ENCODE results near the gene EYS.

EYS gene

DNA sequence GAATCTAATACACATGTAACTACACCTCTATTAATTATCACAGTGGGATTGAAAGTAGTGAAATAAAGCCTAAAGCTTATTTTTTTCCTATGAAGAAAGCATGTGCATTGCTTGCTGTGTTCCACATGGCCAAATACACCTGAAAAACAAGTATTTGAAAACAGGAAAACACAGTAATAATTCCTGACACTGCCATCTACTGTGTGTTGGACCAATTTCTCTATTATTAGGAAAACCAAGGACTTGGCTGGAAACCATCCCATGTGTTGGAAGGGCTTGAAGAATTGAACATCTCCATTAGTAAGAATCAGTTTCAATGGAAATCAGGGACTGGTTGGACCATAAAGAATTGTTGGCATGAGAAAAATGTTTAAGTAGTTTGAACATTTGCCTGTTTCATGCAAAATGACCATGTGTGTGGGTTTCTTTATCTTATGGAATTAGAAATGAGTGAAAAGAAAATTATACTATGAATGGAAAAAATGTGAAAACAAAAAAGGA is 1947.4 kb downstream of the EYS start:
- no peak for TF ChIP-seq GATA3 (IDR thresholded peaks at IDR 0.05; ENCODE audit: low read depth, low read length)
- no peak for TF ChIP-seq GATA2 (IDR thresholded peaks at IDR 0.05; ENCODE audit: low read depth, low read length)

DNA sequence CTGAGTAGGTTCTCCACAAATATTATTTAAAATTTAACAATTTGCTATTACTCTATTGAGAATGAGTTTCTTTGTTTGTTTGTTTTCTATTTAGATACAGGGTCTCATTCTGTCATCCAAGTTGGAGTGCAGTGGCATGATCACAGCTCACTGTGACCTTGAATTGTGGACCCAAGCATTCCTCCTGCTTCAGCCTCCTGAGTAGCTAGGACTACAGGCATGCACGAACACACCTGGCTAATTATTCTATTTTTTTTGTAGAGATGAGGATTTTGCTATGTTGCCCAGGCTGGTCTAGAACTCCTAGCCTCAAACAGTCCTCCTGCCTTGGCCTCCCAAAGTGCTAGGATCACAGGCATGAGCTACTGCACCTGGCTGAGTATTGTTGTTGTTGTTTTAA is 1949.2 kb downstream of the EYS start:
- TF ChIP-seq GATA3 (IDR thresholded peaks at IDR 0.05; ENCODE audit: low read depth, low read length) (no peak), GATA2 (IDR thresholded peaks at IDR 0.05; ENCODE audit: low read depth, low read length) (no peak)

DNA sequence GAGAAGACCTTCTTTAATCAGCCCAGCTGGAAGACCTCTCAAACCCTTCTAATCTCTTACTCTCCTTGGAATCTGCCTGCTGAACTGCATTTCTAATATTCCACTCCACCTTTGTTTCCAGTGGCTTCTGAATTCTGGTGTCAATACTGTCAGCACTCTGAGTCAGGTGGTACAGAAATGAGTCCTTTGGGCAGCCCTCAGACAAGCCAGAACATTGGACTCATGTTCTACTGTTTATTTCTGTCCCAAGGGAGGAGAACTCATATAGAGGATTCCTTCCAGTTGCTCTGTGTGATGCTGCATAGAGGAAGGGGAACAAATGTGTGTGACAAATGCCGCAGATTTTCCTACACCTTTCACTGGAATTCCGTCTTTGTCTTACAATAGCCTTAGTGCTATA is 1956.6 kb downstream of the EYS start:
- TF ChIP-seq GATA3 (IDR thresholded peaks at IDR 0.05; ENCODE audit: low read depth, low read length) (no peak), GATA2 (IDR thresholded peaks at IDR 0.05; ENCODE audit: low read depth, low read length) (no peak)

DNA sequence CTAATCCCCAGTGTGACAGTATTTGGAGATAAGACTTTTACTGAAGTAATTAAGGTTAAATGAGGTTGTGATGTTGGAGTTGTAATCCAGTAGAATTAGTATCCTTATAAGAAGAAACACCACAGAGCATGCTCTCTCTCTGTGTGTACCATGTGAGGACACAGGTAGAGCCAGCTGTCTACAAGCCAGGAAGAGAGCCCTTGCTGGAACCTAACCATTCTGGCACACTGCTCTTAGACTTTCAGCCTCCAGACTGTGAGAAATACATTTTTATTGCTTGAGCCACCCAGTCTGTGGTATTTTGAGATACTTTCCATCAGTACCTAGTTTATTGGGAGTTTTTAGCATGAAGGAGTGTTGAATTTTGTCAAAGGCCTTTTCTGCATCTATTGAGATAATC is 1961.2 kb downstream of the EYS start:
- TF ChIP-seq GATA3 (IDR thresholded peaks at IDR 0.05; ENCODE audit: low read depth, low read length) = no peak
- no peak for TF ChIP-seq GATA2 (IDR thresholded peaks at IDR 0.05; ENCODE audit: low read depth, low read length)

- TF ChIP-seq GATA2 (IDR thresholded peaks at IDR 0.05; ENCODE audit: low read depth, low read length) = no peak
Measured at GRCh38 chr6:63744810-63745209, 1962.2 kb downstream of the EYS start.

DNA sequence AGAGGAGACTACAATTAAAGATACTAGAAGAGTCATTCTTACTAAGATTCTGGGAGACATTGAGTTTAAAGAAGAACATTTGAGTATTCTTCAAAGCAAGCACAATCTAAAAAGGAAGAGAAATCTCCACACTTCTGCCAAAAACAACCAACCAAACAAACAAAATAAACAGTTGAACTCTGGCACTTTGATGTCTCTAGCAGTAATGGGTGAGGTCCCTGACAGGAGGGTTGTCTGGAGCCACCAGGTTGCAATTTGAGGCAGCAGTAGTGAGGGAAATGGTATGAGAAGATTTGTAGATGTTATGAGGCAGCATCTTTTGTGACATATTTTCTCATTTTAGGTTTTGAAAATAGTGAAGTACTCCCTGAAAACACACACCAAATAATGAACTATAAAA is 1963.3 kb downstream of the EYS start:
- no peak for TF ChIP-seq GATA3 (IDR thresholded peaks at IDR 0.05; ENCODE audit: low read depth, low read length)
- no peak for TF ChIP-seq GATA2 (IDR thresholded peaks at IDR 0.05; ENCODE audit: low read depth, low read length)

- TF ChIP-seq GATA2 (IDR thresholded peaks at IDR 0.05; ENCODE audit: low read depth, low read length) (no peak), GATA3 (IDR thresholded peaks at IDR 0.05; ENCODE audit: low read depth, low read length) (no peak)
Measured at GRCh38 chr6:63742060-63742459, 1965.0 kb downstream of the EYS start.

GRCh38 chr6:63740709-63741108 is 1966.3 kb downstream of the EYS start:
- TF ChIP-seq GATA3 (IDR thresholded peaks at IDR 0.05; ENCODE audit: low read depth, low read length) (no peak), GATA2 (IDR thresholded peaks at IDR 0.05; ENCODE audit: low read depth, low read length) (no peak)

DNA sequence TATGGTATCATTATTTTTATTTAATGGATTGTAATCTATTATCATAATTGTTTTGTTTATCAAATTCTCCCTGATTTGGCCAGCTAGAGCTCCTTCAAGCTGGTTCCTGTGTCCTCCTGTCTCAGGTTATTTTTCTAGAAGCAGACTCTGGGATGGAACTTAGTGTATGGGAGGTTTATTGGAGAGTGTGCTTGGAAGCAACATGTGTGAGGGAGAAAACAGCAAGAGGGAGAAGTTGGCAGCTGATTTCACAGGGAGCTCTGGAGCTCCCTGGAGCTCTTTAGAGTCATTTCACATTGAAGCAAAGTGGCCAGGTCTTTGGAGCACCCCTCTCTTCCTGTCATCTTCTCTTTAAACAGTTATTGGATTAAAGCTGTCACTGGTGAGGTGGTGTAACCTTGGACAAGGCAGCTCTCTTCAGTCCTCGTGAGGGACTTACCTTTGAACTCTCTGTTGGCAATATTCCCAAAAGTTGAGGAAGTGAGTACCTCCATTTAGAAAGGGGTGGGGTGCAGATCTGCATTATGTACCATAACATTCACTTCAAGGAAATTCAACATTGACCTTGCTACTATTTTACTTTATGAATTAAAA is 1967.8 kb downstream of the EYS start:
- TF ChIP-seq GATA3 (IDR thresholded peaks at IDR 0.05; ENCODE audit: low read depth, low read length) (no peak), GATA2 (IDR thresholded peaks at IDR 0.05; ENCODE audit: low read depth, low read length) (no peak)

GRCh38 chr6:63734923-63735322 is 1972.1 kb downstream of the EYS start:
- no peak for TF ChIP-seq GATA3 (IDR thresholded peaks at IDR 0.05; ENCODE audit: low read depth, low read length)
- no peak for TF ChIP-seq GATA2 (IDR thresholded peaks at IDR 0.05; ENCODE audit: low read depth, low read length)

GRCh38 chr6:63732336-63732735 is 1974.7 kb downstream of the EYS start:
- TF ChIP-seq GATA2 (IDR thresholded peaks at IDR 0.05; ENCODE audit: low read depth, low read length) = no peak
- TF ChIP-seq GATA3 (IDR thresholded peaks at IDR 0.05; ENCODE audit: low read depth, low read length) = no peak

GRCh38 chr6:63731930-63732329 is 1975.1 kb downstream of the EYS start:
- TF ChIP-seq GATA3 (IDR thresholded peaks at IDR 0.05; ENCODE audit: low read depth, low read length) (no peak), GATA2 (IDR thresholded peaks at IDR 0.05; ENCODE audit: low read depth, low read length) (no peak)

DNA sequence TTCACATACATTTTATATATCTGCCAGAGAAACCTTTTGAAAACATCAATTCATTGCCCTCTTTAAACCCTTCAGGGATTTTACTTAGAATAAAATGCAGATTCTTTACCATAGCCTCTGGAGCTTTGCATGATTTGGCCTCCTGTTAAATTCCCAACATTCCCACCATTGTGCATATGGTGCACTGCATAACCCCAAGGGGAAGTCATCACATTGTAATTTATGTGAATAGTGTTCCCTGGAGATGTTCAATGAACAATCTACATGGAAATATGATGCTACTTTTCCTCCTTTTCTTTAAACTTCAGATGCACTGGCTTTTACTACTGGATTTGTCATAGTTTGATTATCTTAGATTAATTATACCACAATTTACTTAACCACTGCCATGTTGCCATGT is 1976.7 kb downstream of the EYS start:
- TF ChIP-seq GATA3 (IDR thresholded peaks at IDR 0.05; ENCODE audit: low read depth, low read length) (no peak), GATA2 (IDR thresholded peaks at IDR 0.05; ENCODE audit: low read depth, low read length) (no peak)

DNA sequence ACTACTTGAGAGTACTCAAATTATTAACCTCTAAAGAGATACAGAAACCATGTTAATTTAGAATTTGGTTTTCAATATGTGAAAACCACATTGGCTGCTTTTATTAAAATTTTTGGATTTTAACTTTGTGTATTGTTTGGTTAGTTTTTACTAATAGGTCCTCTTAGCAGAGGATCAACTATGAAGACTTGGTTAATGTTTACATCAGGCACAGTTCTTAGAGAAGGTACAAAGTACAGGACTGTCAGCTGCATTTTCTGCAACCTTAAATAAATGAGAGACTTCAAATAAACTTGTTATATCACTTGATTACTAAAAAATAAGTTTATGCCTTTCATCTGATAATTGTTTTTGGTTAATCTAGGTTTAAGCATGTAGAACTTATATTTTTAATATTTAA is 1982.3 kb downstream of the EYS start:
- TF ChIP-seq GATA2 (IDR thresholded peaks at IDR 0.05; ENCODE audit: low read depth, low read length) (no peak), GATA3 (IDR thresholded peaks at IDR 0.05; ENCODE audit: low read depth, low read length) (no peak)

- TF ChIP-seq GATA3 (IDR thresholded peaks at IDR 0.05; ENCODE audit: low read depth, low read length) (no peak), GATA2 (IDR thresholded peaks at IDR 0.05; ENCODE audit: low read depth, low read length) (no peak)
Measured at GRCh38 chr6:63721181-63721580, 1985.8 kb downstream of the EYS start.

DNA sequence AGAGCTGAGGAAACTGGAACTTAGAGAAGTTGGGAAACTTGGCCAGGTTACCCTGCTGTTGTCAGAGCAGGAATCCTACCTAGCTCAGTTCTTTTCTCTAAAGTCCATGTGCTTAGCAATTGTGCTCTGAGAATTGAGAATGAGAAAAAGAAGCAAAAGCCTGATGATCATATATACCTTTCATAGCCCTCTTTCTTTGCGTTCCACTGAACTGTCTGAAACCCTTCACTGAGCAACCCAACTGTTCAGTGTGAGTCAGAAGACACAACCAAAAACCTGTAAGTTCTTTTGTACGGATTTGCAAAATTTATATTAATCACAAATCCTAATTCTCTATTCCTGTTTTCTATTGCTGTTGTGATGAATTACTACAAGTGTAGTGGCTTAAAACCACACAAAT is 1990.9 kb downstream of the EYS start:
- TF ChIP-seq GATA2 (IDR thresholded peaks at IDR 0.05; ENCODE audit: low read depth, low read length) = no peak
- no peak for TF ChIP-seq GATA3 (IDR thresholded peaks at IDR 0.05; ENCODE audit: low read depth, low read length)

Measured in SH-SY5Y (cell line).